Brain microvascular endothelial cell (primary cell): ENCODE results near the gene CHTF8.

Experiments used
- DNase-seq: peaks from one replicate; pipeline ENCODE4 v3.0.0-alpha.2; 2020
- H3K27ac ChIP-seq: fragments of 250-450 bp; sonication (Bioruptor Pico); 2 replicates; pipeline ENCODE4 v1.5.1; 2020; ENCODE audit warnings: mild to moderate bottlenecking, moderate library complexity
- H3K27me3 ChIP-seq: fragments of 250-450 bp; sonication (Bioruptor Pico); replicated peaks from 2 replicates; pipeline ENCODE4 v1.5.1; 2020; ENCODE audit warnings: mild to moderate bottlenecking
- H3K36me3 ChIP-seq: fragments of 250-450 bp; sonication (Bioruptor Pico); replicated peaks from 2 replicates; pipeline ENCODE4 v1.5.1; 2020; ENCODE audit warnings: mild to moderate bottlenecking
- H3K4me3 ChIP-seq: 2 replicates; pipeline ENCODE4 v1.5.1; 2011; ENCODE audit warnings: low read depth, mild to moderate bottlenecking, control low read depth, low read length, moderate library complexity
- CTCF ChIP-seq: IDR thresholded peaks from 2 replicates; pipeline ENCODE4 v1.5.1; 2011; ENCODE audit warnings: low read depth, mild to moderate bottlenecking, moderate library complexity, low read length, control low read depth, inconsistent platforms; ENCODE audit errors: missing control alignments
- in situ Hi-C: cut with HindIII; loops from 2 replicates; pipeline ENCODE4 v1.10.0; 2017; ENCODE audit warnings: low sequenced_read_pairs, low pct_ligation_motif_present

Gene CHTF8

GRCh38 chr16:69089091-69089910 is 43.1 kb downstream of the CHTF8 start:
- DNase-seq = peak; percentile 10
- in situ Hi-C loops = no loop called here
- Histone ChIP-seq H3K27me3 (no peaks in the 10 kb centered on the region), H3K27ac (no peak overlapping the region), H3K36me3 (no peaks in the 10 kb centered on the region), H3K4me3 (no peak overlapping the region)
- TF ChIP-seq CTCF = no peak

GRCh38 chr16:69088684-69089083 is 43.7 kb downstream of the CHTF8 start:
- H3K27ac ChIP-seq = no peak overlapping the region
- no peaks in the 10 kb centered on the region for H3K36me3 ChIP-seq
- TF ChIP-seq CTCF = no peak
- no peak overlapping the region for H3K4me3 ChIP-seq
- H3K27me3 ChIP-seq = no peaks in the 10 kb centered on the region
- in situ Hi-C loops = no loop called here
- DNase-seq = no peak

- TF ChIP-seq CTCF = no peak
- DNase-seq = no peak
- in situ Hi-C loops = no loop called here
- Histone ChIP-seq H3K27ac (no peak overlapping the region), H3K27me3 (no peaks in the 10 kb centered on the region), H3K4me3 (no peak overlapping the region), H3K36me3 (no peaks in the 10 kb centered on the region)
Observed at GRCh38 chr16:69087161-69087581, 45.2 kb downstream of the CHTF8 start.

GRCh38 chr16:69085032-69085695 is 47.2 kb downstream of the CHTF8 start:
- H3K4me3 ChIP-seq = no peak overlapping the region
- TF ChIP-seq CTCF = no peak

GRCh38 chr16:69084289-69084688 is 48.1 kb downstream of the CHTF8 start:
- H3K27ac ChIP-seq = no peak overlapping the region
- no peaks in the 10 kb centered on the region for H3K27me3 ChIP-seq
- TF ChIP-seq CTCF = no peak
- in situ Hi-C loops = no loop called here
- peak; percentile 60 for DNase-seq
- H3K4me3 ChIP-seq = no peak overlapping the region
- H3K36me3 ChIP-seq = no peaks in the 10 kb centered on the region

More at GRCh38 chr16:69085032-69085695, 47.2 kb downstream of the CHTF8 start:
- no peaks in the 10 kb centered on the region for H3K36me3 ChIP-seq
- H3K27me3 ChIP-seq = no peaks in the 10 kb centered on the region
- no peak for DNase-seq
- in situ Hi-C loops = no loop called here
- no peak overlapping the region for H3K27ac ChIP-seq
